ENCODE data around the gene MPRIP.

The MPRIP gene

DNA sequence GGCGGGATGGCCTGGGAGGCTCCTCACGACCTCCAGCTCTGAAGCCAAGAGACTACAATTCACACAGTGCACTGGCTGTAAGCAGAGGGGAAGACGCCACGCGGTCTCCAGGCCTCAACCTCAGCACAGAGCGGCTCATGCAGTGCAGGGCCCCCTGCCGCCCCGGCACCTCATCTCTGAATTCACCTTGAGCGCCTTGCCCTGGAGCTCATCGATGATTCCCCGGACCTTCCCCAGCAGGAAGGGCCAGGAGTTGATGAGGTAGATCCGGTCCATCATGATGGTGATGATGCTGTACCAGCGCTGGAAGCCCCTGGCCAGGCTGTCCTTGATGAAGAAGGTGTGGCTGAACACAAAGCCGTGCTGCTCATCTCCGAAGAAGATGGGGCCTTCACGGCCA is 181.5 kb downstream of the MPRIP start:
- H3K9ac ChIP-seq (ENCODE audit: low read depth, low read length), result no peak overlapping the region
- no peaks in the 10 kb centered on the region for H3K27me3 ChIP-seq (ENCODE audit: control insufficient read depth, insufficient read depth, low read length)
- no peaks in the 10 kb centered on the region for H3K9me3 ChIP-seq (ENCODE audit: control insufficient read depth, insufficient read depth, low read length)
- no peaks in the 10 kb centered on the region for H3K4me1 ChIP-seq (ENCODE audit: control insufficient read depth, insufficient read depth, low read length)
- no peak overlapping the region for H3K4me3 ChIP-seq (ENCODE audit: low read depth, low read length)
- peaks cover 95% of the 10 kb centered on the region for H3K36me3 ChIP-seq (ENCODE audit: control insufficient read depth, insufficient read depth, low read length)
- no peak overlapping the region for H3K27ac ChIP-seq (ENCODE audit: low read depth, low read length)

DNA sequence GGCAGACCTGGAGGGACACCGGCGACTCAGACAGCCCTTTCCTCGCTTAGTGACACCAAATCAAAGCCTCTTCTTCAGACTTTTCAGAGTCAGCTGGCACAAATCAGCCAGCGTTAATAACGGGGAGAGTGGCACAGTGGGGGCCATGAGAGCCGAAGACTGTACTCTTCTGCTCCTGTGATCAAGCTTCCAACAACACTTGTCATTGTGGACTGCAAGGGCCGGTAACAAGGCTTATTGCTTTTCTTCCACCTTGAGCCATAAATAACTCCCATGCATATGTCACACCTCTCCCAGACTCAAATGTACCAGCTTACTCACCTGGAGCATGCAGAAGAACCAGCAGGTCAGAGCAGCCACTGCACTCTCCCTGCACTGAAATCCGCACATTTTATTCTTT is 181.9 kb downstream of the MPRIP start:
- Histone ChIP-seq H3K4me1 (ENCODE audit: control insufficient read depth, insufficient read depth, low read length) (no peaks in the 10 kb centered on the region), H3K27ac (ENCODE audit: low read depth, low read length) (no peak overlapping the region), H3K36me3 (ENCODE audit: control insufficient read depth, insufficient read depth, low read length) (peaks cover 95% of the 10 kb centered on the region), H3K4me3 (ENCODE audit: low read depth, low read length) (no peak overlapping the region), H3K9ac (ENCODE audit: low read depth, low read length) (no peak overlapping the region), H3K9me3 (ENCODE audit: control insufficient read depth, insufficient read depth, low read length) (no peaks in the 10 kb centered on the region), H3K27me3 (ENCODE audit: control insufficient read depth, insufficient read depth, low read length) (no peaks in the 10 kb centered on the region)

DNA sequence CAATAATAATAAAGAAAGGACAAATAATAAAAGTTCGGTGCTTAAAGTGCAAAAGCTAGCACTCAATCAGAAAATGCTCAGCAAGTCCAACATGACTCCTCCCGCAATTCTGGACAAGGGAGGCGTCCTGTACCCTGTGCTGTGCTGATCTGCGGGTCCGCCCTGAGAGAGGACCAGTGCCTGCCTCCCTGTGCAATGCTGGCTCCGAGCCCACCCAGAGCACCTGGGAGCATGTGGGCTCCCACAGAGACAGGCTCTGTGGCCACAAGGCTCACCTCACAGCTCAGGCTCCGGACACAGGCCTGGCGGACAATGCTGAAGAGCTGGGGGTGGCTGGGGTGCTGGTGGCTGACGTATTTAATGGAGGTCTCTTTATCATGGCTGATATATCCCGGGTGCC is 183.6 kb downstream of the MPRIP start:
- H3K27me3 ChIP-seq (ENCODE audit: control insufficient read depth, insufficient read depth, low read length), result no peaks in the 10 kb centered on the region
- peaks cover 98% of the 10 kb centered on the region for H3K36me3 ChIP-seq (ENCODE audit: control insufficient read depth, insufficient read depth, low read length)
- H3K9me3 ChIP-seq (ENCODE audit: control insufficient read depth, insufficient read depth, low read length), result no peaks in the 10 kb centered on the region
- H3K4me1 ChIP-seq (ENCODE audit: control insufficient read depth, insufficient read depth, low read length), result no peaks in the 10 kb centered on the region
- no peak overlapping the region for H3K9ac ChIP-seq (ENCODE audit: low read depth, low read length)
- H3K4me3 ChIP-seq (ENCODE audit: low read depth, low read length), result no peak overlapping the region
- no peak overlapping the region for H3K27ac ChIP-seq (ENCODE audit: low read depth, low read length)

DNA sequence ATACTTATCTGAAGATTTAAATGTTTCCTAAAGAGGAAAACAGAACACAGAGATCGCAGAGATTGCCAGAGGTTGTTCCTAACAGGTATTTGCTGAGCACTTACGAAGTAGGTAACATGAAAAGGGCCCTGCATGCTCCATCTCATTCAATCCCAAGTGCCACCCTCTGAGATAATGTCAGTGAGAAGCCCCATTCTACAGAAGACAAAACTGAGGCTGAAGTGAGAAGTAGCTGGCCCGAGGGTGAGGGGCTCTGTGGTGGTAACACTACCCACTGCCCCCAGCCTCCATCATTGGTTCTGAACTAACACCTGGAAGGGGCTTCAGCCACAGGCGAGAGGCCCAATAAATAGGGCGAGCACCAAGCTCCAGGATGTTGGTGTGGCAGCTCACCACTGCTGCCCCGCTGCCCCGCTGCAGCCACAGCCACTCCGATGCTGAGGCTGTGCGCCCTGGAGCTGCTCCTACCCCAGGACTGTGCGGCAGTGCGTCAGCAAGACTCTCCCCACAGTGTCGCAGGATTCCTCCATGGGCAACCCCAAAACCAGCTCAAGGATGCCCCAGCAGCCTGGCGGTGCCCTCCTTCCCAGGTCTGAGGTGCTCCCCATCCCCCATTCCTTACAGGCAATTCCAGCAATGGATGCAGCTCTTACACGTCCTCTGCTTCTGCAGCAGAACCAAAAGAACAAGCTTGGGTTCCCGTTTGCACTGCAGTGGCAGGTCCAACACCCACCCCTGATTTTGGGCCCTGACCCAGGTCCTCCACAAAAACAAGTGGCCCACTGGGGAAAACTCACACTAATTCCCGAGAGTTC is 184.4 kb downstream of the MPRIP start:
- Histone ChIP-seq H3K27me3 (ENCODE audit: control insufficient read depth, insufficient read depth, low read length) (no peaks in the 10 kb centered on the region), H3K36me3 (ENCODE audit: control insufficient read depth, insufficient read depth, low read length) (peaks cover 97% of the 10 kb centered on the region), H3K27ac (ENCODE audit: low read depth, low read length) (no peak overlapping the region), H3K4me3 (ENCODE audit: low read depth, low read length) (no peak overlapping the region), H3K9me3 (ENCODE audit: control insufficient read depth, insufficient read depth, low read length) (no peaks in the 10 kb centered on the region), H3K9ac (ENCODE audit: low read depth, low read length) (no peak overlapping the region), H3K4me1 (ENCODE audit: control insufficient read depth, insufficient read depth, low read length) (no peaks in the 10 kb centered on the region)

DNA sequence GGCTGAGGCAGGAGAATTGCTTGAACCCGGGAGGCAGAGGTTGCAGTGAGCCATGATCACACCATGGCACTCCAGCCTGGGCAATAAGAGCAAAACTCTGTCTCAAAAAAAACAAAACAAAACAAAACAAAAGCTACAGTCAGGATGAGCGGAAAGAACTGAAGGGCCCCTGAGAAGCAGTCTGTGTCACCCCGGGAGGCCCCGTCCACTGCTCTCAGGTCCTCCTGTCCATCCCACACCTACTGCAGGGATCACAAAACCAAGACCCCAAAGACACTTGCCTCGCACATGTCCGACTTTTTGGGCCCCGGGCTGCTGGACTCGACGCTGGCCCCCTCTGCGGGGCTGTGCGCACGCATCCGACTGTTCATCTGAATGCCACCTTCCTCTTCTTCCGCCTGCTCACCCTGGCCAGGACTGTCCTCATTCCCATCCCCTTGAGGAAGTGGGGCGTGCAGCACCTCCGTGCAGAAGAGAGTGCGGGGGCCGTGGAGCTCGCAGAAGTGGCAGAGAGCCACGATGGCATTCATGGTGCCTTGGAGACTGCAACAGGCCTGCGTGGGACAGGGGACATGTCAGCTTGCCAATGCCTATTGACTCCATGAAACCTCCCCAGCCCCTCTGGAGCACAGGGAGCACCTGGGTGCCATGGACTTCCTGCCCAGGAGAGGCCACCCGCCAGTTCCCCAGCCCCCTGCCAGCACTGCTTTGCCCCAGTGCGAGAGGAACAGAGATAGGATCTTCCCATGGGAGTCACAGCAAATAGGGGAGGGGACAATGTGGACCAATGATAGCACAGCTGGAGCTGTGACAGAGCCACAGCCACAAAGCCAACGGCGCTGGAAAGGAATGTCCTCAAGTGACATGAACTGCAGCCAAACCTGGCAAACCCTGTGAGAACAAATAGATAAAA is 185.6 kb downstream of the MPRIP start:
- H3K9ac ChIP-seq (ENCODE audit: low read depth, low read length), result no peak overlapping the region
- H3K36me3 ChIP-seq (ENCODE audit: control insufficient read depth, insufficient read depth, low read length), result peaks cover 93% of the 10 kb centered on the region
- H3K27me3 ChIP-seq (ENCODE audit: control insufficient read depth, insufficient read depth, low read length), result no peaks in the 10 kb centered on the region
- H3K9me3 ChIP-seq (ENCODE audit: control insufficient read depth, insufficient read depth, low read length), result no peaks in the 10 kb centered on the region
- no peak overlapping the region for H3K27ac ChIP-seq (ENCODE audit: low read depth, low read length)
- no peaks in the 10 kb centered on the region for H3K4me1 ChIP-seq (ENCODE audit: control insufficient read depth, insufficient read depth, low read length)
- no peak overlapping the region for H3K4me3 ChIP-seq (ENCODE audit: low read depth, low read length)

DNA sequence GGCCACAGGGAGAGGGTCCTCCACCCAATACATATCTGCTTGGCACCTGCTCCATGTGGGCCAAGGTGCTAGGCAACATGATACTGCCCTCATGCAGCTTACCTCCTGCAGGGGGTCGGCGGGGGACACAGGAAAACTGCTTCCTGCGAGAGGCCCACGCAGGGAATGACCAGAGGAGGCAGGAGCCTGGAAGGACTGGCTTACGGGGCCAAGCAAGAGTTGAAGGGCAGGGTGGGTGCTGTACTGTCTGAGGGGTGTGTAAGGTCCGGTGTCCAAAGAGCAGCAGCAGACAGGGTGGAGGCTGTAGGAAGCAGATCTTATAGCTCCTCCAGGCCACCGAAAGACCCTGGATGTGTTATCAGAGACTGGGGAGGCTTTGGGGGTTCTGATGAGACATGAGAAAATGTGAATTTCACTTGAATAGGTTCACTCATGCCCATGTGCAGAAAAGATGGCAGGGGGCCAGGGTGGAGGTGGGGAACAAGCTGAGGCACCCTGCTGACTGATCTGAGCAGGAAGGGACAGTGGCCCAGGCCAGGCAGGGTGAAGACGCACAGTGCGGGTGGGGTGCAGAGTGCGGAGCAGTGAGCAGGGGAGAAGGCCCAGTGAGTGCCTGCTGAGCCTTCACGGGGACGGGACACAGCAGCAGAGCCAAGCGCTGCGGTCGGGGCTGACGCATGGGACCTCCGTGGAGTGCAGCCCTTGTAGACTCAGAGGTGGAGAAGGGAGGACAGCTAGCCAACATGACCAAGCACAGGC is 186.4 kb downstream of the MPRIP start:
- Histone ChIP-seq H3K36me3 (ENCODE audit: control insufficient read depth, insufficient read depth, low read length) (peaks cover 86% of the 10 kb centered on the region), H3K27me3 (ENCODE audit: control insufficient read depth, insufficient read depth, low read length) (no peaks in the 10 kb centered on the region), H3K4me1 (ENCODE audit: control insufficient read depth, insufficient read depth, low read length) (no peaks in the 10 kb centered on the region), H3K4me3 (ENCODE audit: low read depth, low read length) (no peak overlapping the region), H3K27ac (ENCODE audit: low read depth, low read length) (no peak overlapping the region), H3K9ac (ENCODE audit: low read depth, low read length) (no peak overlapping the region), H3K9me3 (ENCODE audit: control insufficient read depth, insufficient read depth, low read length) (no peaks in the 10 kb centered on the region)

DNA sequence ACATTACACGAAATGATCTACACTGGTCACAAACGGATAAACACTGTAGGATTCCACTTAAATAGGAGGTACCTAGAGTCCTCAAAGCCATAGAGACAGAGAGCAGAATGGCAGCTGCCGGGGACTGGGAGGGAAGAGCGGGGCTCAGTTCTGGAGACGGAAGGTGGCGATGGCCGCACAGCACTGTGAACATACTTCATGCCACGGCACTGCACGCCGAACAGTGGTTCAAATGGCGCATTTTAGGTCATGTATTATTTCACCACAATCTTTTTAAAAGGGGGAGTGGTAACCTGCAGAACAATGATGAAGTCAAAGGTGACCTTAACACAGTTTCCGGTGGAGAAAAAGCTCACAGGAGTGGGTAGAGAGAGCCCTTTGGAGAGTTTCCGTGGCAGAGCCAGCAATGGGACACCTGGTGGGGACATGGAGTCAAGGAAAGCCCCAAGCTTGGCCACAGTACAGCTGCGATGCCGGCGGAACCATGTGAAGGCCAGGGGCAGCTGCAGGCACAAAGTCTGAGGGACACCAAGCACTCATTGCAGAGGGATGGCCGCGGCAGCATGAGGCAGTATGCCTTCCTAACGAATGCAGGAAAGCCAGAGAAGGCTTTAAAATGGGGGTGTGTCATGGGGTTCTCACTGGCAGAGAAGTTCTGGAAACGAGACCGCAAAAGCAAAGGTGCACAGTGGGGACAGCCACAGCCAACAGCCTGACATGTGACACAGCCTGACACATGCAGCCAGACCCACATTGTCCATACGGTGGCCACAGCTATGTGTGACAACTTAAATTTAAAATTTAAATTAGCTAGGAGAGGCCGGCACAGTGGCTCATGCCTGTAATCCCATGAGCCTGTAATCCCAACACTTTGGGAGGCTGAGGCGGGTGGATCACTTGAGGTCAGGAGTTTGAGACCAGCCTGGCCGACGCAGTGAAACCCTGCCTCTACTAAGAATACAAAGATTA is 187.4 kb downstream of the MPRIP start:
- Histone ChIP-seq H3K9me3 (ENCODE audit: control insufficient read depth, insufficient read depth, low read length) (no peaks in the 10 kb centered on the region), H3K27ac (ENCODE audit: low read depth, low read length) (no peak overlapping the region), H3K36me3 (ENCODE audit: control insufficient read depth, insufficient read depth, low read length) (peaks cover 76% of the 10 kb centered on the region), H3K27me3 (ENCODE audit: control insufficient read depth, insufficient read depth, low read length) (no peaks in the 10 kb centered on the region), H3K9ac (ENCODE audit: low read depth, low read length) (no peak overlapping the region), H3K4me3 (ENCODE audit: low read depth, low read length) (no peak overlapping the region), H3K4me1 (ENCODE audit: control insufficient read depth, insufficient read depth, low read length) (no peaks in the 10 kb centered on the region)

DNA sequence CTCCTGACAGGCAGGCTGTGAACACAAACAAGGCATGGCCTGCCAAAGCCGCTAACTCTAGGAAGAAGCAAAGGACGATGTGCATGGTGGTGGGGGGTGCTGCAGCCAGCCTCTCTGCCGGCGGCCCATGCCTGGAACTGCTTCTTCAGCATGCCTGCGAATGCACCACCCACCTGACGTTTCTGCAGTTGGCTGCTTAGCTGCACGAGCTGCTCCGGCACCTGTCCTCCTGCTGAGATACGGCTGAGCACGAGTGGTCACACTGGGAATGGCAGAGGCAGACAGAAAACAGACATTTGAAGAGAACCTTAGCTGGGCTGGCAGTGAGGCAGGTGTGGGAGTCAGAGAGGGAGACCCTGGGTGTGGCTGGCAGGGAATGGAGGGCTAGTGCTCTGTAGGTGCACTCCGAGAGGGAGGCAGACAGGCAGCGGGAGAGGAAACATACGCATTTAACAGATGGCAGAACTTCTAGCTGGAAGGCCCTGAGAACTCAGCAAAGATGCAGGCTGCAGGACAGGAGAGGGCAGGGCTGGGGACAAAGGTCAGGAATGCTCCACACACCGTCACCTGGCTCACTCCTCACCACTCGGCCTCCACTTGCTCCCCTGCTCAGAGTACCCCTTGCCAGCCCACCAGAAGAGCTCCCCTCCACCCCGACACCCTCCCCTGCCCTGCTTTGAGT is 189.5 kb downstream of the MPRIP start:
- Histone ChIP-seq H3K4me3 (ENCODE audit: low read depth, low read length) (no peak overlapping the region), H3K27me3 (ENCODE audit: control insufficient read depth, insufficient read depth, low read length) (no peaks in the 10 kb centered on the region), H3K4me1 (ENCODE audit: control insufficient read depth, insufficient read depth, low read length) (peaks cover 6% of the 10 kb centered on the region; the same call in 1 of the 2 replicates), H3K9ac (ENCODE audit: low read depth, low read length) (no peak overlapping the region), H3K27ac (ENCODE audit: low read depth, low read length) (no peak overlapping the region), H3K36me3 (ENCODE audit: control insufficient read depth, insufficient read depth, low read length) (peaks cover 56% of the 10 kb centered on the region), H3K9me3 (ENCODE audit: control insufficient read depth, insufficient read depth, low read length) (no peaks in the 10 kb centered on the region)

DNA sequence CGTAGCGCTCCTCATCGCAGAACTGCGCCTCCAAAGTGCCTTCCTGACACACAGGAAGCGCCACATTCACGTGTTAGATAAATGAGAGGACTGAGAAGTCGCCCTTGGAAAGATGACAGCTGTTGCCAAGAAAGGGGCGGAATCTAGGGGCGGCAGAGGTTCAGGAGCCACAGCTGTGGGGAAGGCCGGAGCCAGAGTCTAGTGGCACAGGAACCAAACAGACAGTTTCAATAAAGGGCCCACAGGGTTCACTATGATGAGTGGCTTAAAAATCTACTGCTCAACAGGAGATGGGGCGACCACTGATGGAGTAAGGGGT is 190.0 kb downstream of the MPRIP start:
- no peaks in the 10 kb centered on the region for H3K9me3 ChIP-seq (ENCODE audit: control insufficient read depth, insufficient read depth, low read length)
- no peak overlapping the region for H3K4me3 ChIP-seq (ENCODE audit: low read depth, low read length)
- no peaks in the 10 kb centered on the region for H3K27me3 ChIP-seq (ENCODE audit: control insufficient read depth, insufficient read depth, low read length)
- no peak overlapping the region for H3K9ac ChIP-seq (ENCODE audit: low read depth, low read length)
- H3K36me3 ChIP-seq (ENCODE audit: control insufficient read depth, insufficient read depth, low read length), result peaks cover 51% of the 10 kb centered on the region
- no peak overlapping the region for H3K27ac ChIP-seq (ENCODE audit: low read depth, low read length)
- peaks cover 6% of the 10 kb centered on the region; the same call in 1 of the 2 replicates for H3K4me1 ChIP-seq (ENCODE audit: control insufficient read depth, insufficient read depth, low read length)
